SK-N-SH (cell line): ENCODE data around the gene FSTL5. TPM values are rescaled to one million over a fixed set of nuclear protein-coding genes. Genes with fewer than 3 reads are reported as not detected.

Experiments
- CTCF ChIA-PET: fragments of 300-600, 350-600 bp; formaldehyde crosslinking; extraction: SDS; loops from one replicate; lab custom pipeline; 2021; lab: Yijun Ruan, JAX
- POLR2A ChIA-PET: fragments of 350-600 bp; sonication (Branson Sonifier 250); formaldehyde crosslinking; extraction: SDS; loops from one replicate; lab custom pipeline; 2020; ENCODE audit warnings: antibody characterized with exemption, inconsistent platforms; lab: Yijun Ruan, JAX
- DNase-seq: peaks from one replicate; pipeline ENCODE4 v3.0.0; 2012
- H2AFZ ChIP-seq: fragments of 200-600 bp; sonication (generic); 2 replicates; pipeline ENCODE4 v1.8.1; 2016; ENCODE audit warnings: antibody characterized with exemption, mild to moderate bottlenecking, low read depth
- H3F3A ChIP-seq: fragments of 200-600 bp; sonication (generic); replicated peaks from 2 replicates; pipeline ENCODE3; 2016; ENCODE audit warnings: antibody characterized with exemption, mild to moderate bottlenecking; ENCODE audit not compliant: insufficient read depth
- H3K27ac ChIP-seq, 2 experiments: fragments of 200-500 bp in 1 of 2; fragments of 200-600 bp in 1 of 2; sonication (Bioruptor generic) in 1 of 2; sonication (generic), shearing (Covaris generic) in 1 of 2; 2 replicates each; pipeline versions ENCODE4 v1.5.1 to v1.6.1; 2014 to 2016; ENCODE audit warnings: low read depth in 2 of 2, inconsistent platforms in 1 of 2, low read length in 1 of 2, mild to moderate bottlenecking in 1 of 2, mixed read lengths in 1 of 2
- H3K27me3 ChIP-seq: fragments of 200-600 bp; sonication (generic), shearing (Covaris generic); 2 replicates; pipeline ENCODE4 v1.6.1; 2016; ENCODE audit warnings: mixed run types; ENCODE audit not compliant: insufficient read depth
- H3K36me3 ChIP-seq, 2 experiments: fragments of 200-500 bp in 1 of 2; fragments of 200-600 bp in 1 of 2; sonication (Bioruptor generic) in 1 of 2; sonication (generic) in 1 of 2; replicated peaks in 1 of 2; 2 replicates each; pipeline versions ENCODE3 to v1.5.1; 2014 to 2016; ENCODE audit warnings: low read length in 1 of 2, mild to moderate bottlenecking in 1 of 2; ENCODE audit not compliant: insufficient read depth in 2 of 2, control insufficient read depth in 1 of 2
- H3K4me1 ChIP-seq, 2 experiments: fragments of 200-500 bp in 1 of 2; fragments of 200-600 bp in 1 of 2; sonication (Bioruptor generic) in 1 of 2; sonication (generic), shearing (Covaris generic) in 1 of 2; 2 replicates each; pipeline versions ENCODE4 v1.5.1 to v1.6.1; 2014 to 2016; ENCODE audit warnings: low read depth in 1 of 2, low read length in 1 of 2, mixed run types in 1 of 2; ENCODE audit not compliant: insufficient read depth in 2 of 2, control insufficient read depth in 1 of 2
- H3K4me2 ChIP-seq: fragments of 200-600 bp; sonication (generic), shearing (Covaris generic); 2 replicates; pipeline ENCODE4 v1.6.1; 2017; ENCODE audit warnings: mixed run types
- H3K4me3 ChIP-seq, 2 experiments: fragments of 200-500 bp in 1 of 2; fragments of 200-600 bp in 1 of 2; sonication (Bioruptor generic) in 1 of 2; sonication (generic), shearing (Covaris generic) in 1 of 2; 2 replicates each; pipeline versions ENCODE4 v1.5.1 to v1.8.1; 2014 to 2016; ENCODE audit warnings: low read depth in 2 of 2, inconsistent platforms in 1 of 2, low read length in 1 of 2, mild to moderate bottlenecking in 1 of 2, mixed read lengths in 1 of 2, moderate library complexity in 1 of 2
- H3K79me2 ChIP-seq: fragments of 200-600 bp; sonication (generic); 2 replicates; pipeline ENCODE4 v1.8.1; 2017; ENCODE audit warnings: mild to moderate bottlenecking; ENCODE audit not compliant: insufficient read depth
- H3K9ac ChIP-seq: fragments of 200-600 bp; sonication (generic); 2 replicates; pipeline ENCODE4 v1.6.1; 2017; ENCODE audit warnings: mixed run types
- H3K9me2 ChIP-seq: fragments of 200-600 bp; sonication (generic); 2 replicates; pipeline ENCODE4 v1.6.1; 2017; ENCODE audit warnings: mixed run types
- H3K9me3 ChIP-seq: fragments of 200-600 bp; sonication (generic); 2 replicates; pipeline ENCODE4 v1.6.1; 2017; ENCODE audit warnings: mixed run types, mild to moderate bottlenecking, moderate library complexity
- H4K20me1 ChIP-seq: fragments of 200-600 bp; sonication (generic); 2 replicates; pipeline ENCODE4 v1.6.1; 2017; ENCODE audit warnings: mild to moderate bottlenecking, mixed run types; ENCODE audit not compliant: insufficient read depth
- CHD2 ChIP-seq: fragments of 150-350 bp; IDR thresholded peaks from 2 replicates; pipeline ENCODE4 v1.6.1; 2018; ENCODE audit warnings: low read length; ENCODE audit not compliant: partially characterized antibody
- EP300 ChIP-seq, 2 experiments: IDR thresholded peaks; 2 replicates each; pipeline versions ENCODE4 v1.4.0 to v1.6.1; 2012; ENCODE audit warnings: borderline replicate concordance in 1 of 2, low read depth in 1 of 2, low read length in 1 of 2
- FOXJ3 ChIP-seq: sonication (generic); formaldehyde crosslinking; IDR thresholded peaks from 2 replicates; pipeline ENCODE4 v1.5.1; 2020; ENCODE audit warnings: mild to moderate bottlenecking, missing genetic modification reagents
- FOXM1 ChIP-seq: IDR thresholded peaks from 2 replicates; pipeline ENCODE4 v1.4.0; 2012; ENCODE audit warnings: low read depth, mild to moderate bottlenecking
- GATA2 ChIP-seq: sonication (generic); formaldehyde crosslinking; IDR thresholded peaks from 2 replicates; pipeline ENCODE4 v1.5.0; 2020; ENCODE audit warnings: mild to moderate bottlenecking, missing genetic modification reagents
- JUND ChIP-seq: IDR thresholded peaks from 2 replicates; pipeline ENCODE4 v1.4.0; 2012
- MAX ChIP-seq: IDR thresholded peaks from 2 replicates; pipeline ENCODE4 v1.4.0; 2012; ENCODE audit warnings: low read depth
- MEF2A ChIP-seq: IDR thresholded peaks from 2 replicates; pipeline ENCODE4 v1.4.0; 2012; ENCODE audit warnings: low read depth, borderline replicate concordance
- NFIC ChIP-seq: IDR thresholded peaks from 2 replicates; pipeline ENCODE4 v1.4.0; 2012; ENCODE audit warnings: borderline replicate concordance
- NRF1 ChIP-seq: IDR thresholded peaks from 2 replicates; pipeline ENCODE4 v1.6.1; 2012; ENCODE audit warnings: low read depth, mild to moderate bottlenecking, low read length
- POLR2AphosphoS5 ChIP-seq: IDR thresholded peaks from 2 replicates; pipeline ENCODE4 v1.6.1; 2012; ENCODE audit warnings: low read depth, low read length
- RAD21 ChIP-seq: IDR thresholded peaks from 2 replicates; pipeline ENCODE4 v1.6.1; 2012; ENCODE audit warnings: mild to moderate bottlenecking, low read length
- RCOR1 ChIP-seq: fragments of 150-350 bp; IDR thresholded peaks from 2 replicates; pipeline ENCODE4 v1.6.1; 2017; ENCODE audit warnings: antibody characterized with exemption, low read length
- RFX5 ChIP-seq: IDR thresholded peaks from 2 replicates; pipeline ENCODE4 v1.6.1; 2012; ENCODE audit warnings: mild to moderate bottlenecking, improper control_type of control experiment, low read length
- SIN3A ChIP-seq: IDR thresholded peaks from 2 replicates; pipeline ENCODE4 v1.6.1; 2012; ENCODE audit warnings: low read depth, mild to moderate bottlenecking, low read length, moderate library complexity, borderline replicate concordance
- SMC3 ChIP-seq: IDR thresholded peaks from 2 replicates; pipeline ENCODE4 v1.6.1; 2012; ENCODE audit warnings: low read depth, low read length, improper control_type of control experiment
- TCF12 ChIP-seq: IDR thresholded peaks from 2 replicates; pipeline ENCODE4 v1.4.0; 2012
- YY1 ChIP-seq: IDR thresholded peaks from 2 replicates; pipeline ENCODE4 v1.4.0; 2012; ENCODE audit warnings: low read depth, mild to moderate bottlenecking
- ZBTB33 ChIP-seq: IDR thresholded peaks from 2 replicates; pipeline ENCODE4 v1.4.0; 2012; ENCODE audit warnings: low read depth, borderline replicate concordance
- WGBS: methylation state at CpG from one replicate; pipeline ENCODE4 v1.1.6; 2017; ENCODE audit warnings: low lambda C conversion rate; 5-methylcytosine and 5-hydroxymethylcytosine counted together
- polyA plus RNA-seq, 3 experiments: library from polyadenylated mRNA; depleted of rRNA; stranded (reverse); fragments of >200 nt; gene quantifications; 2 replicates each; pipeline ENCODE4 v1.2.3, GENCODE V29; 2012
- TF ChIP-seq, protein P1 (sequence below): fragments of 200-600 bp; sonication (generic); IDR thresholded peaks from 2 replicates; pipeline ENCODE4 v1.6.1; 2017; ENCODE audit warnings: antibody characterized with exemption, mild to moderate bottlenecking, moderate library complexity

FSTL5 gene
- polyA plus RNA-seq, 1 of the 3 experiments (the other 2 are of a cell fraction), result 0.07 TPM

DNA sequence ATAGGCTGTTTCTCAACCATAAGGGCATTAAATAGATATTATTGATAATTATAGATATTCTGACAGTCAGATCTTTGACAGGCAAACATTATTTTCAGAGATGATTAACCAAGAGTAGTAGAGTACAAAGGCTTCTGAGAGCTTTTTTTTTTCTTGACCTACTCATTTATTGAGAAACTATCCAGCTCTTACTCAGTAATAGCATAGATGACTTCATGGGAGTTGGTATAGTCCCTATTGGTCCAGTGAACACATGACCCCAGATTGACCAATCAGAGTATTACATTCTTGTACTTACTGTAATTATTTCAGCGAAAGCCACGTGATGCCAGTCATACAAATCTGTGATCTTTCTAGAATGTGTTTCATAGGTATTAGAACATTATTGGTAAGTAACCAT, 508.7 kb downstream of the FSTL5 start:
- 78% methylated on average over 2 of the region's 2 CpGs for WGBS
- no peak for TF ChIP-seq ZBTB33
- no peak for TF ChIP-seq EP300 (IDR thresholded peaks at IDR 0.05; ENCODE audit: borderline replicate concordance in 1 of 2, low read depth in 1 of 2, low read length in 1 of 2)
- no peak for TF ChIP-seq GATA2
- TF ChIP-seq FOXJ3 (CRISPR knock-in tag), result no peak
- TF ChIP-seq YY1, result no peak
- TF ChIP-seq POLR2AphosphoS5, result no peak
- TF ChIP-seq MAX, result no peak
- TF ChIP-seq FOXM1, result no peak
- no peak for TF ChIP-seq NRF1
- TF ChIP-seq MEF2A, result no peak
- no peak for TF ChIP-seq RCOR1
- no peak for TF ChIP-seq SMC3
- ChIA-PET CTCF (no interaction called here), POLR2A (no interaction called here)
- no peaks in the 10 kb centered on the region for H3K9me2 ChIP-seq
- no peak overlapping the region for H3K4me2 ChIP-seq
- no peak overlapping the region for H3K27ac ChIP-seq
- no peak overlapping the region for H2AFZ ChIP-seq
- H3K9me3 ChIP-seq, result no peaks in the 10 kb centered on the region
- no peaks in the 10 kb centered on the region for H3K36me3 ChIP-seq
- no peak overlapping the region for H3K4me3 ChIP-seq
- H3K4me1 ChIP-seq, result no peaks in the 10 kb centered on the region; a peak in 1 of 4 replicates
- no peaks in the 10 kb centered on the region for H4K20me1 ChIP-seq
- no peak overlapping the region for H3K9ac ChIP-seq
- no peaks in the 10 kb centered on the region for H3K79me2 ChIP-seq
- no peak for DNase-seq
- no peaks in the 10 kb centered on the region for H3F3A ChIP-seq
- no peaks in the 10 kb centered on the region for H3K27me3 ChIP-seq

DNA sequence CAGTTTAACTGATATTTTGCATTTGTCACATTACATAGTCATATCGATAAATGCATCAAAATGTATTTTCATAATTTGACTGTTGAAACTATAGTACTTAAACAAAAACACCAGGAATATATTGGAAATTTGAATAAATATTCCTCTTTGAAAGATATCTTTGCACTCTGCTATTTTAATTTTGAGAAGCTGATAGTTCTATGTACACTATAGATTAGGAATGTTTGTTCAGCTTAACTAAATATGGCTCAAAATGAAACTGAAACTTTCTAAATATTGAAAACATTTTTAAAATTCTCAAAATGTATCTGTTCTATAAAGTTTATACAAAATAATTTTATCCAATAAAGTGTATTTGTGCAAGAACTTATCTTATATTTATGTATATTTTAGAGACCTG, 510.1 kb downstream of the FSTL5 start:
- H3K9me3 ChIP-seq, result no peaks in the 10 kb centered on the region
- no peak overlapping the region for H3K27ac ChIP-seq
- no peaks in the 10 kb centered on the region for H3K36me3 ChIP-seq
- 97% methylated on average over 1 of the region's 1 CpG for whole genome bisulfite sequencing
- no peaks in the 10 kb centered on the region; the same call in 1 of the 2 replicates for H3K79me2 ChIP-seq
- no peak overlapping the region for H2AFZ ChIP-seq
- H3K4me1 ChIP-seq, result no peaks in the 10 kb centered on the region
- TF ChIP-seq RFX5, result no peak
- TF ChIP-seq, protein P1, sequence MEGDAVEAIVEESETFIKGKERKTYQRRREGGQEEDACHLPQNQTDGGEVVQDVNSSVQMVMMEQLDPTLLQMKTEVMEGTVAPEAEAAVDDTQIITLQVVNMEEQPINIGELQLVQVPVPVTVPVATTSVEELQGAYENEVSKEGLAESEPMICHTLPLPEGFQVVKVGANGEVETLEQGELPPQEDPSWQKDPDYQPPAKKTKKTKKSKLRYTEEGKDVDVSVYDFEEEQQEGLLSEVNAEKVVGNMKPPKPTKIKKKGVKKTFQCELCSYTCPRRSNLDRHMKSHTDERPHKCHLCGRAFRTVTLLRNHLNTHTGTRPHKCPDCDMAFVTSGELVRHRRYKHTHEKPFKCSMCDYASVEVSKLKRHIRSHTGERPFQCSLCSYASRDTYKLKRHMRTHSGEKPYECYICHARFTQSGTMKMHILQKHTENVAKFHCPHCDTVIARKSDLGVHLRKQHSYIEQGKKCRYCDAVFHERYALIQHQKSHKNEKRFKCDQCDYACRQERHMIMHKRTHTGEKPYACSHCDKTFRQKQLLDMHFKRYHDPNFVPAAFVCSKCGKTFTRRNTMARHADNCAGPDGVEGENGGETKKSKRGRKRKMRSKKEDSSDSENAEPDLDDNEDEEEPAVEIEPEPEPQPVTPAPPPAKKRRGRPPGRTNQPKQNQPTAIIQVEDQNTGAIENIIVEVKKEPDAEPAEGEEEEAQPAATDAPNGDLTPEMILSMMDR, result no peak
- TF ChIP-seq NRF1, result no peak
- TF ChIP-seq FOXJ3 (CRISPR knock-in tag), result no peak
- no peak for TF ChIP-seq SIN3A
- no peak for TF ChIP-seq EP300 (IDR thresholded peaks at IDR 0.05; ENCODE audit: borderline replicate concordance in 1 of 2, low read depth in 1 of 2, low read length in 1 of 2)
- TF ChIP-seq JUND, result no peak
- TF ChIP-seq TCF12, result no peak
- no peak for TF ChIP-seq POLR2AphosphoS5
- TF ChIP-seq MAX, result no peak
- no peak for TF ChIP-seq CHD2
- no peak for TF ChIP-seq NFIC
- no peak for TF ChIP-seq RAD21
- no peak for TF ChIP-seq RCOR1
- TF ChIP-seq YY1, result no peak
- H3K4me2 ChIP-seq, result no peak overlapping the region
- ChIA-PET POLR2A (no interaction called here), CTCF (no interaction called here)
- H3K4me3 ChIP-seq, result no peak overlapping the region
- no peak overlapping the region for H3K9ac ChIP-seq
- no peaks in the 10 kb centered on the region for H3K9me2 ChIP-seq
- no peaks in the 10 kb centered on the region for H4K20me1 ChIP-seq
- H3K27me3 ChIP-seq, result no peaks in the 10 kb centered on the region
- H3F3A ChIP-seq, result no peaks in the 10 kb centered on the region
- DNase-seq, result no peak
